ENCODE data around the gene RESP18.
"Not testable (repeated sequence)": the region's sequence is repeated elsewhere in the genome, so short reads cannot be mapped to it uniquely, and the experiment has no call there.

The RESP18 gene

GRCh38 chr2:219325657-219326315 is 6.8 kb downstream of the RESP18 start:
- no peak for DNase-seq (ENCODE audit: low read depth, low spot score)

- no peak for DNase-seq (ENCODE audit: low read depth, low spot score)
Observed at GRCh38 chr2:219325136-219325535, 7.4 kb downstream of the RESP18 start.

- no peak for DNase-seq (ENCODE audit: low read depth, low spot score)
Observed at GRCh38 chr2:219323434-219323833, 9.1 kb downstream of the RESP18 start.

DNA sequence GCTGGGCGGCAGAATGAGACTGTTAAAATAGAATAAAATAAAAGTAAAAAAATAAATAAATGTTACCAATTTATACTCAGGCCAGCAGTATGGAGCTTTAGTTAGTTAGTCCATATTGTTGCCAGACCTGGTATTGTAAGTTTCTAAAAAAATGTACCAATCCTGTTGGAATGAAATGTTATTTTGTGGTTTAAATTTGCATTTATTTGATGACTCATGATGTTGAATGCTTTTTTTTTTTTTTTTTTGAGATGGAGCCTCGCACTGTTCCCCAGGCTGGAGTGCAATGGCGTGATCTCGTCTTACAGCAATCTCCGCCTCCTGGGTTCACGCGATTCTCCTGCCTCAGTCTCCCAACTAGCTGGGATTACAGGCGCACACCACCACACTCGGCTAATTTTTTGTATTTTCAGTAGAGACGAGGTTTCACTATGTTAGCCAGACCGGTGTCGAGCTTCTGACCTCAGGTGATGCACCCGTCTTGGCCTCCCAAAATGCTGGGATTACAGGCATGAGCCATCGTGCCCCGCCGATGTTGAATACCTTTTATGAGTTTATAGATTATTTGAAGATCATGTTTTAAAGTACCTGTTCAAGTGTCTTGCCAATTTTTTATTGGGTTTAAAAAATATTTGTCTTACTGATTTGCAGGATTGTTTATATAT is 17.6 kb downstream of the RESP18 start:
- DNase-seq (ENCODE audit: low read depth, low spot score), result no peak

GRCh38 chr2:219312683-219313263 is 19.8 kb downstream of the RESP18 start:
- not testable (repeated sequence) for DNase-seq (ENCODE audit: low read depth, low spot score)

DNA sequence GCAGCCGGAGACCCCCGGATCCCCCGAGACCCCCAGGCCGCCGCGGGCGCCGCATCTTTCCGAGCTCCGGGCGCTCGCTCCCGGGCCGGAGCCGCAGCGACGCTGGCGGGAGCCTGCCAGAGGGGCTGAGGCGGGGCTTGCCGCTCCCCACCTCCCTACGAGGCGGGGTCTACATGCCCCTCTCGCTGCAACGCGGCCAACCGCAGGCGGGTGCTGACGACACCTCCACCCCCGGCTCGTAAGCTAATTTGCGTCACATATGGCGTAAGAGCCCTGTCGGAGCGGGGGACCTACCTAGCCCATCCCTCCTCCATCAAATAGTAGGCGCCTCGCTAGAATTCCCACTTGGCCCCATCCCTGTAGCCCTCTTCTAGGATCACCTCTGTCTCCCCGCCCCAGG is 23.3 kb downstream of the RESP18 start, which contains the start of gene PTPRN:
Gene PTPRN (minus strand): TSS at position 124 of the 400 bp plus-strand sequence. CDS start 69 bp downstream, at position 55.
- DNase-seq (ENCODE audit: low read depth, low spot score), result no peak

DNA sequence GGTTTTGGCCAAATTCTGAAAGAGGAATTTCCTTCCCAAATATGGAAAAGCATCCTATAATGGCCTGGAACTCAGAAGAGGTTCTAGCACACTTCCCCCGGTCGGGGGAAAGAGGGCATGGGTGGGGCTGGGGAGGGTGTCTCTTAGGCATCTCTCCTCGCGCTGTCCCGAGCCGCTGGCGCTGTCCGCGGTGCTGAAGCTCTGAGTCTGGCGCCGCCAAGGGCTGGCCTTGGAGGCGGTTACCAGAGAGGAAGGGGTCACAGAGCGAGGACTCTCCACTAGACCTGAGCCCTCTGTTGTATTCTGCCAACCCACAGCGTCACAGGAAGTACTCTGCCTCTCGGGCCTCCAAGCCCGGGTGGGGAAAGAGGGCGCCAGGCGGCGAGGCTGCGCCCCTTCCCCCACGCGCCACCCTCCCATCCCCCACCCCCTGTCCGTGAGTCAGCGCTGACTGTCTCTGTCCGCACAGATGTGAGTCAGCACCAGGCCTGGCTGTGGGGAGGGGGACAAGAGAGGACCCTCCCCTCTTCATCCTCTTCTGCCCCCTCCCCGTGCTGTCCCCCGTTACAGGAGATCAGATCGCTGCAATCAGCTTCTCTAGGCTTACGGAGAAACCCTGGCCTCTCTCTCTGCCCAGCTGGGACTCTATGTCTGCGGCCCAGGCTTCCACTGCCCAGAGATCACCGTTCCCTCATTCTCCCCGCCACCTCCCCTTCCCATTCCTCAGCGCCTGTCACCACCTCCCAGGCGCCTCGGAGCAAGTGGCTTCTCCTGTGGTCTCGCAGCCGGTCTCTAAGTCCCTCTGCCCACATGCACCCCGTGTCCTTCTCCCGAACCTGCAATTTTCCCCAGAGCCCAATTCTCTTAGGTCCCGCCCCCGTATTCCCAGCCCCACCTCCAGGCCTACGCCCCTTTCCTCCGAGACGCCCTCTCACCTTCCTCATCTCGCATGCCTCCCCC is 24.1 kb downstream of the RESP18 start:
- DNase-seq (ENCODE audit: low read depth, low spot score), result peak; percentile 17

DNA sequence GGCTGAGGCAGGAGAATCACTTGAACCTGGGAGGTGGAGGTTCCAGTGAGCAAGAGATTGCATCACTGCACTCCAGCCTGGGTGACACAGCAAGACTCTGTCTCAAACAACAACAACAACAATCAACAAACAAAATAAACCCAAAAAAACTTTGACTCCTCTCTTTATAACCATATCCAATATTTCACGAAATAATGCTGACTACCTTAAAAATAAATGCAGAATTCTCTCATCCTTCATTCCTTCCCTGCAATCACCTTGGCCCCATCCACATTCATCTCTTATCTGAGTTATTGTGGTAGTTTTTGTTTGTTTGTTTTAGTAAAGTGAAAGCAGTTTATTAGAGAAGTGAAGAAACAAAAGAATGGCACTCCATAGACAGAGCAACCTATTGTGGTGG is 26.5 kb downstream of the RESP18 start:
- DNase-seq (ENCODE audit: low read depth, low spot score), result no peak

DNA sequence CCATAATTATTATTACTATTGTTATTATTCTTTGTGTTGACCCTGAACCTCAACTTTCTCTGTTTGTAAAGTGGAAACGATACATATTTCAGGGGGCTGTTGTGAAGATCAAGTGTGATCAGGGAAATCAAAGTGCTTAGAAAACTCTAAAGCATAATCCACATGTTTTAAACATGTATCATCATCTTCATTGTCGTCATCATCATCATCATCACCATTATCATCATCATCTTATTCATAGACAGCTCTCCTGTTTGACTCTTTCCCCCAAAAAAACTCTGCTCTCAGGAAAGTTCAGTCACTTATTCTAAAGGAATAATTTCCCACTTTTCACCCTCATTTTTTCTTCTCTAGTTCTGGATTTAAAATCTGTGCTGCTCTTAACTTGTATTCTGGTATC is 28.3 kb downstream of the RESP18 start:
- no peak for DNase-seq (ENCODE audit: low read depth, low spot score)

DNA sequence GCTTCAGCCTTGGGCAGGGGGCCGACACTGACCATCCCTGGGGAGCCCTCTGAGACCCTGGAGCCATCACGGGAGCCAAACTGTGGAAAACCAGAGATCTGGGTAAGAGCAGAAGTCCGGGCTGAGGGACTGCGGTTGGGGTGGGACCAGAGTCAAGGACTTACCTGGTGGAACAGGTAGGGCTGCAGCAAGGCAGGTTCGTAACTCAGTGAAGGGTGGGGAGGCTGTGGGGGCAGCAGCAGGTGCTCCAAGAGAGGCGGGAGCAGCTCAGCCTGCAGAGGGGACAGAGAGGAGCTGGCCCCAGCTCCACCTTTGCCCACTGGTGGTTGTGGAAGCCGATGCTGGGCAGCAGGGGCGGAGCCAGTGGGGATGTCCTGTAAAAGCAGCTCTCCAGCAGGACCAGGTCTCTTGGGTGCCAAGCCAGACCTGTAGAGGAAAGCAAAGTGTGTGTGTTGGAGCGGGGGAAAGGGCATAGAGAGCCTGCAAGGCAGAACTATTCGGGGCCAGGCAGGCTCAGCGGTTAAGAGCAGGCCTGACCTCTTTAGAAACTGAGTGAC is 30.1 kb downstream of the RESP18 start:
- DNase-seq (ENCODE audit: low read depth, low spot score), result no peak

DNA sequence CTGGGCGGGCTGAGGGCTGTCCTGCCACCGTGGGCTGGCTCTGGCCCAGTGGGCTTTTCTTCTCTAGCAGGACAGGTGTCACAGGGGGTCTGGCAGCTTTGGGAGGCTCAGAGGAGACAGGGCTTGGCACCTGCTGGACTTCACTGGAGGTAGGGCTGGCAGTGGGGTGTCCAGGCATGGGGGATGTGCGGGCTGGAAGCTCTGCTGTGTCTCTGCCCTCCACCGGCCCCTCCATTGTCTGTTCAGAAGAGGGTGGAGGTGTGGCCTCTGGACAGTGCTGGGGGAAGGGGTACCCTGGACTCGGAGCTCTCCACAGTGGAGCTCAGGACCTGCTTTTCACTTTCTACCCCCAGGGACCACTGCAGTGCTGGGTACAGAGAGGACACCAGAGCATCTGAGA is 32.5 kb downstream of the RESP18 start:
- DNase-seq (ENCODE audit: low read depth, low spot score), result no peak

GRCh38 chr2:219299372-219299760 is 33.2 kb downstream of the RESP18 start:
- no peak for DNase-seq (ENCODE audit: low read depth, low spot score)

- DNase-seq (ENCODE audit: low read depth, low spot score), result peak; percentile 85
Observed at GRCh38 chr2:219298759-219299371, 33.7 kb downstream of the RESP18 start.

DNA sequence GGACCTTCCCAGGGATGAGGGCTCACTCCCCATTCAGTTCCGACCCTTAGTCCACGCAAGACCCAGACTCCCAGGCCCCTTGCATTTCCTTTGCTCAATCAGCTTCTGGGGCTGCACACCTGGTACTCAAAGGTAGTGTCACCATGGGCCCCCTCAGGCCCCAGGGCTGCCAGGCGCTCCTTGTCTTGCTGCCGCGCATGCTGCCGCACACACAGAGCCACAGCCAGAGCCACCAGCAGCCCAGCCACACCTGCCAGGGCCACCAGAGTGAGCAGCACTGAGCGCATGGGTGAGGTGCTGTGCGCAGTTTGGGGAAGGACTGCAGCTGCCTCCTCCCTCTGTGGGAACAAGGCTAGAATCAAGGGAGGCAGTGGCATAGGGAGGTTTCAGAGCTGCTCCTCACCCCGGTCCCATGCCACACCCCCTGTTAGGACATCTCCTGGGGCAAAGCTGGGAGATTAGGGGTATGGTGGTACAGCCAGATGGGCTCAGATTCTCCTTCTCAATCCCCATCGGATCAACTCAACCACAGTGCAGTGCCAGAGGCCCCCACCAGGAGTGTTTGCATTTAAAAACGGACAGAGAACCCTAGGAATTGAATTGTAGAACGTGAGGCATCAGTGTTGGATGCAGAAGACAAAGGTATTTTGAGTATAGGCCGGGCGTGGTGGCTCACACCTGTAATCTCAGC is 34.6 kb downstream of the RESP18 start:
- DNase-seq (ENCODE audit: low read depth, low spot score), result no peak

DNA sequence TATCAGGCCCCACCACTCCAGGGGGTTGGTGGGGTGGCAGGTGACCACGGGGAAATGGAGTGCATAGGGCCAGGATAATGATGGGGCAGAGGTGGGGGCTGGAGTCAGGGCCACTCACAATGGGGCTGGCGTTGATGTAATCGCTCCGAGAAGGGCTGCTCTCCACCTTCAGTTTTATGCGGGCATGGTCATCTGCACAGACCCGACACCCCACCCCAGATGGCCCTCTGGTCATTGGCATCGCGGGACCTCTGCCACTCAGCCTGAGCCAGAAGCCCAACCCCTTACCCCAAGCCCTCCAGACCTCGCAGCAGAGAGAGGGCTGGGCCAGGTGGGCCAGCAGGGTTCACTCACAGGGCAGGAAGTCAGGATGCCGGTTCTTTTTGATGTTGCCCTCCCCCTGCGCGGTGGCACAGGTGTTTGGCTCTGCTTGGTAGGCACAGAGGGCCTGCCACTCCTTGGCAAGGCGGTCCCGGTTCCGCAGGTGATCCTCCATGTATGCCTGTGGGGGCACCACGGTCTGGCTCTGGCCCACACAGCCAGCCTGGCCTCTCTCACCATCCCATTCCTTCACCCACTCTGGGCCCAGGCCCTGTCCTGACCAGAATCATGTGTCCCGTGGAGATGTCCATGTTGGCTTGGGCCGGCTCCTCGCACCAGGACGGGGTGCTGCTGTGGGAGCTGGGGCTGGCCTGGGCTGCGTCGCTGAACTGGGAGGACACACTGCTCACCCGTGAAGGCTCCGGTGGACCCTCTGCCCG is 35.7 kb downstream of the RESP18 start:
- DNase-seq (ENCODE audit: low read depth, low spot score), result no peak

DNA sequence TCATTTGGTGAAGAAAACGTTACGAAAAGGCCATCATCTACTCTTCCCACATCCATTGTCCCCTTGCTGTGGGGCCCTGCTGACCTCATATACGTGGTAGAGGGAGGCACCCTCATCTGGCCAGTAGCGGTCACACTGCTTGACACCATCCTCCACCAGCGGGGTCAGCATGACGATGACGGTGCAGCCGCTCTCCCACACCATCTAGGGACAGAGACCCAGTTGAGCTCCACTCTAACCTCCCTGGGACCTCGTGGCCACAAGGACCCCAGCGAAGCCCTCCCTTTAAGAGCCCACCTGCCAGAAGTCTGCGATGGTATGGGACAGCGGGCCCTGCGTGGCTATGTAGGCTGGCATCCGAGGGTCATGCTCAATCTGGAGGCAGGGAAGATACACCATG is 36.4 kb downstream of the RESP18 start:
- DNase-seq (ENCODE audit: low read depth, low spot score), result no peak

DNA sequence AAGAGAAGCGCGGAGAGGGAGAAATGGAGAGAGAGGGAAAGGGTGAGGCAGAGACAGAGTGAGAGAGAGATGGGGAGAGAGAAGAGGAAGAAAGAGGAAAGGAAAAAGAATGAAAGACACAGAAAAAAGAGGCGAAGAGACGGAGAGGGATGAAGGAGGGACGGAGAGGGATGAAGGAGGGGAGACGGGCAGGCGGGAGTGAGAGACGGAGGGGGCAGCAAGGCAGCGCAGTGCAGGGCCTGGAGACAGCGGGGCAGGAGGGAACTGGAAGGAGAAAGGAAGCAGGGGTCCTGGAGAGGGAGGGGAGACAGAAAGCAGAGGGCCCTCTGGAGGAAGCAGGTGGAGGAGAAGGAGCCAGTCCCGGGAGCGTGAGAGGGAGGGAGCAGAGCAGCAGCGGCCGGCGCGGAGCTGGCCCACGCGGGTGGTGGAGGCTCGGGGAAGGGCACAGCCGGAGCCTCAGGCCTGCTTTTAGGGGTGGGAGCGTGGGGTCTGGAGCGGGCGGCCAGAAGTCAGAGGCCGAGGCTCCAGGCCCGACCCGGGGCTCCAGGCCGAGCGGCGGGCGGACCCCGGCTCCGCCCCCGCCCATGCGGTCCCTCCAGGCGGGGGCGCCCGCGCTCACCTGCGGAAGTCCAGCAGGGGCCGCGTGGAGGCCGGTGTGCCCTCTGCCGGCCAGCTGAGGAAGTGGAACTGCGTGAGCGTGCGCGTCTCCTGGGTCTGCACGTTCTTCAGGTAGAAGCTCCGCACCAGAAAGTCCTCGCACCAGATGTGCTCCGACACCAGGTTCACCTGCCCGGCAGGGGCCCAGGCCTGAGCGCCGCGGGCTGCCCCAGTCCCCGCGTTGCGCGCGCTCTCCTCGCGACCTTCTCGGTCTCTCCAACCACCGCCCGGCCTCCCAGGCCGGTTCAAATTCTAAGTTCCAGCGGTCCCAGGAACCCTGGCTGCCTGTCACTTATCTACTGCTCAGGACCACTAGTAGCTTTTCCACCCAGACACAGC is 37.9 kb downstream of the RESP18 start:
- peak; percentile 76 for DNase-seq (ENCODE audit: low read depth, low spot score)

- DNase-seq (ENCODE audit: low read depth, low spot score), result no peak
Observed at GRCh38 chr2:219293736-219294231, 38.8 kb downstream of the RESP18 start.
